Stimulated activated naive CD8-positive, alpha-beta T cell treated with anti-CD3 and anti-CD28 coated beads, Interleukin-15, amount 100 ng/mL, for 72 hours (primary cell): ENCODE data around the gene ARHGEF19.
A peak's percentile ranks its signal among the peaks of the same experiment; 100 is the strongest.
"Not testable (repeated sequence)": the region's sequence is repeated elsewhere in the genome, so short reads cannot be mapped to it uniquely, and the experiment has no call there.

Experiments used
- ATAC-seq: fragments of 150-1000 bp; cut with Tn5 transposase; 2 replicates; pipeline ENCODE4 v1.10.0; 2021; ENCODE audit warnings: mild to moderate bottlenecking, moderate library complexity
- DNase-seq, 2 donors: peaks; one replicate each; pipeline ENCODE4 v3.0.0; 2021 to 2022
- H3K27ac Mint-ChIP-seq, 2 donors: one replicate each; pipeline ENCODE4 v1.8.0; 2022; ENCODE audit warnings: mild to moderate bottlenecking in 2 of 2, mixed read lengths in 2 of 2, moderate library complexity in 2 of 2
- H3K27me3 Mint-ChIP-seq: one replicate; pipeline ENCODE4 v1.8.0; 2022; ENCODE audit warnings: mixed read lengths
- H3K4me1 Mint-ChIP-seq: one replicate; pipeline ENCODE4 v1.8.0; 2022; ENCODE audit warnings: mild to moderate bottlenecking, mixed read lengths
- H3K4me3 Mint-ChIP-seq, 2 donors: one replicate each; pipeline ENCODE4 v1.8.0; 2022; ENCODE audit warnings: mild to moderate bottlenecking in 2 of 2, mixed read lengths in 2 of 2, moderate library complexity in 1 of 2
- H3K9me3 Mint-ChIP-seq, 2 donors: one replicate each; pipeline ENCODE4 v1.8.0; 2022; ENCODE audit warnings: mixed read lengths in 2 of 2

The ARHGEF19 gene

DNA sequence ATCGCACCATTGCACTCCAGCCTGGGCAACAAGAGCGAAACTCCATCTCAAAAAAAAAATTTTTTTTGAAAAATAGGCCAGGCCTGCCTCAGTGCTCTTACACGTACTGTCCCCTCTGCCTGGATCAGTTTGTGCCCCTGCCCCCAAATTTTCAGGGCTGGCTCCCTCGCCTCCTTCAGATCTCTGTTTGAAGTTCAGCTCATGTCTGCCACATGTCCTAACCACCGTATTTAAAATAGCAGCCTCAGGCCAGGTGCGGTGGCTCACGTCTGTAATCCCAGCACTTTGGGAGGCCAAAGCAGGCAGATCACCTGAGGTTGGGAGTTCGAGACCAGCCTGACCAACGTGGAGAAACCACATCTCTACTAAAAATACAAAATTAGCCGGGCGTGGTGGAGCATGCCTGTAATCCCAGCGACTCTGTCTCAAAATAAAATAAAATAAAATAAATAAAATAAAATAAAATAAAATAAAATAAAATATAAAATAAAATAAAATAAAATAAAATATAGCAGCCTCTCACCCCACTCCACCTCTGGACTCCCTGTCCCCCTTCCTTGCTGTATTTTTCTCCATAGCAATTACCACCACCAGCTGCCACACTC, 48.7 kb downstream of the ARHGEF19 start:
- not testable (repeated sequence) for H3K9me3 Mint-ChIP-seq, DNase-seq, ATAC-seq, H3K27ac Mint-ChIP-seq
- Mint-ChIP-seq H3K4me1 (peaks cover 72% of the 10 kb centered on the region), H3K4me3 (peak overlapping the region; percentile 44 to 60), H3K27me3 (peaks cover 51% of the 10 kb centered on the region)

DNA sequence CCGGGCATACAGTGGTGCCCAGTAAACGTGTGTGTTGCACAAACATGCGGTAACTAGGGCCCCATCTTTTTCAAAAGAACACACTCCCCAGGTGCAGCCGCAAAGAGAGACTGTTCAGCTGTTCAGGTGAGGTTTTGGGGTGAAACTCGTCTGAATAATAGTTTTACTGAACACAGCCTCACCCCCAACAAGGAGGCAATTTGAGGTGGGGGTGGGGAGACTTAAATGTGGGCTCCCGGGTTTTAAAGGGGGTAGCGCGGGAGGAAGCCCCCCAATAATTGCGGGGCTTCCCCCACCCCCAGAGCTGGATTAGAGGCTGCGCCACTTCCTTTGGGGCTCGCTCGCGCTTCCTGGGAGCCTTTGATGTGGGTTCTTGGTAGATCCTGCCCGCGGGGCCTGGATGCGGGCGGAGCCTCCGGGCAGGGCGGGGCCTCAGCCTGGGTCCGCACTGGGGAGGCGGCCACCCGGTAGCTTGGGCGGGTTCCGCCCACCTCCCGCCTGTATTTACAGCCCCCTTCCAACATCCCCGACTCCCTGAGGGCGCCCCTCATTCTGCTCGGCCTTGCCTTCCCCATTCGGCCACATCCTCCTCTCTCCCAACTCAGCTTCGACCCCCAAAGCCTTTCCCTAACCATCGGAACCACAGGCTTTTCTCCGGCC, 50.2 kb downstream of the ARHGEF19 start:
- Mint-ChIP-seq H3K27me3 (peaks cover 49% of the 10 kb centered on the region), H3K4me1 (peaks cover 76% of the 10 kb centered on the region), H3K4me3 (peak overlapping the region; percentile 84 to 90), H3K9me3 (no peaks in the 10 kb centered on the region), H3K27ac (peak overlapping the region in 1 of 2 donors; percentile 54)
- ATAC-seq = peak; percentile 50
- DNase-seq = peak in 1 of 2 donors; percentile 36

DNA sequence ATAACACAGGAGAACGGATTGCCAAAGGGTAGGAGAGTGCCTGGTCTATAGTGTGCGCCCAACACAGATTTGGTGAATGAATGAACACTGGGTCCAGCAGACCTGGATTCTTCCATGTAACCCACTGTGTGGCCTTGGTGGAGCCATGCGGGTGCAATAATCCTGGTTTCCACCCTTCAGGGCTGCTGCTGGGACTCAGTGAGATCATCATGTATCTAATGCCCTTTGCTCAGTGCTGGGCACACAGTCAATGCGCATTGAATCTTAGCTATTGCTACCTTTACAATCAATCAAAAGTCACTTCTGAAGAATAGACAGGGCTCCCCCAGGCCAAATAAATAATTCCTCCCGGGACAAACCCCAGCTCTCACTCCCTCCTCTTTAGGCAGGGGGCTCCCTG, 50.7 kb downstream of the ARHGEF19 start:
- Mint-ChIP-seq H3K27ac (no peak overlapping the region), H3K27me3 (peaks cover 48% of the 10 kb centered on the region), H3K4me1 (peaks cover 77% of the 10 kb centered on the region), H3K4me3 (peak overlapping the region in 1 of 2 donors; percentile 90), H3K9me3 (no peaks in the 10 kb centered on the region)
- no peak for ATAC-seq
- DNase-seq = no peak

DNA sequence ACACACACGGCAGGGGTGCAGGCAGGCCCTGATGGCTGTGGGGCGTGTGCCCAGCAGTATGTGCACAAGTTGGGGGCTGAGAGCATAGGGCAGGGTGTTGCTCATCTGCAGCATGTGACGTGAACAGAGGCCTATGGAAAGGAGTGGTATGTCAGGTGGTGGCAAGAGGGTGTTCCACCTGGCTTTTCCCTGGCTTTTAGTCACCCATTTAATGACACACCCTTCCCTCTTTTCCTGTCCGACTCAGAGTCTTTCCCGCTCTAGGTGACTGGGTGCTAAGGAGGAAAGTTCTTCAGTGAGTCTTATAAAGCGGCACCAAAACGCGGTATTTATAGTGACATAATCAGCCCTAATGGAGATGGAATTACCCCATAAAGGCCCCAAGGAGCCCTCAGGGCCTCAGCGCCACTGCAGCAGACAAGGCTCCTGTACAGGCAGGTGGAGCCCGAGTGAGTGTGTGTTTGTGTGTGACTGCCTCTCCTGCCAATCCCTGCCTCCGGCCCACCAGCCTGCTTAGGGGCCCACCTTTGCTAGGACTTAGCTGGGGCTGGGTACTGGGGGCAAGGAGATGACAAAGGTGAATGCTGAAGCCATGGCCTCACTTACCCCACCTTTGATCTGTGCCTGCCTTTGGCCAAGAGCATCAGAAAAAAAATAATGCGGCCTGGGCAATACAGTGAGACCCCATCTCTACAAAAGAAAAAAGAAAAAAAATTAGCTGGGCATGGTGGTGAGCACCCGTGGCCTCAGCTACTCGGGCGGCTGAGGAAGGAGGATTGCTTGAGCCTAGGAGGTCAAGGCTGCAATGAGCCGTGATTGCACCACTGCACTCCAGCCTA, 53.2 kb downstream of the ARHGEF19 start:
- no peaks in the 10 kb centered on the region for H3K9me3 Mint-ChIP-seq
- no peak for ATAC-seq
- DNase-seq = no peak
- no peak overlapping the region for H3K4me3 Mint-ChIP-seq
- peaks cover 44% of the 10 kb centered on the region for H3K27me3 Mint-ChIP-seq
- H3K27ac Mint-ChIP-seq = no peak overlapping the region
- H3K4me1 Mint-ChIP-seq = peaks cover 79% of the 10 kb centered on the region

- peak; percentile 30 to 42 for DNase-seq
- Mint-ChIP-seq H3K9me3 (no peaks in the 10 kb centered on the region), H3K4me3 (no peak overlapping the region), H3K27me3 (peaks cover 47% of the 10 kb centered on the region), H3K4me1 (peaks cover 79% of the 10 kb centered on the region), H3K27ac (no peak overlapping the region)
- peak; percentile 76 for ATAC-seq
These were observed 54.4 kb downstream of the ARHGEF19 start for GRCh38 chr1:16158025-16158424.

- DNase-seq = no peak
- Mint-ChIP-seq H3K9me3 (no peaks in the 10 kb centered on the region), H3K4me1 (peaks cover 73% of the 10 kb centered on the region), H3K4me3 (no peak overlapping the region), H3K27me3 (peaks cover 54% of the 10 kb centered on the region), H3K27ac (no peak overlapping the region)
- no peak for ATAC-seq
These were observed 55.5 kb downstream of the ARHGEF19 start for GRCh38 chr1:16156848-16157495.

DNA sequence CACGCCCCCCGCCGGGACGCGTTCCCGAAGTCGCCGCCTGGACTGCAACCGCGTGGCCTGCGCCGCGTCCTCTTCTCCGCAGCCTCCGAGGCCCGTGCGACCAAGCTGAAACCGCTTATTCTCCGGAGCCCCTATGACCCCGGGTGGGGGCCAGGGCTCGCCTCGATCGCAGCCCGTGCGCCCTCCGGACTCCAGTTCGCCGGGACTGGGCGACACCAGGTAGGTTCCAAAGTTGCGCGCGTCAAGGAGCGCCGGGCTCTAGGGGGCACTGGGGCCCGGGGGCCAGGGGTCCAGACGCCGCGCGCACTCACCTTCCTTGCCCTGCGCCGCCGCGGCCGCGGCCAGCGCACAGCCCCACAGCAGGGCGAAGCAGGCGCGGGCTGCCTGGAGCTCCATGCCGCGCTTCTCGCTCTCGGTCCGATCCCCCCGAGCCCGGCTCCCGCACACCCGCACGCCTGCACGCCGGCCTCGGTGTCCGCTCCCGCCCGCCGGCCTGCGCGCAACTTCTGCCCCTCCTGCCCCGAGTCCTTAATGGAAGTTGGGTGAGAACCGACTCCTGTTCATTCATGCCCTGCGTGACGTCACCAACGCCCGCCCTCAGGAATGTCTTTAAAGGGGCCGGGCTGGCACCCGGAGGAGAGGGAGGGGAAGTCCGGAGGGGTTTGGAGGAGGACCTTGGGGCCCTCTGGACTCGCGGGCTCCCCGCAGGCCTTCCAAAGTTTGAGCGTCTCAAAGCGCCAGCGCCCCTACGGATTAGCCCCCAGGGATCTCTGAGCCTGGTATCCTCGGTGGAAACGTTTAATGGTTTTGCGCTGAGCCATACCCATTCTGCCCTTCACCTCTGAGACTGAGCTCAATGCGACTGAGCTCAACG, 56.7 kb downstream of the ARHGEF19 start, which contains the start of gene EPHA2:
Gene EPHA2, minus strand, starts transcription at position 533 of the 874 bp plus-strand sequence. Its CDS starts 137 bp downstream, at position 396.
- ATAC-seq = no peak
- Mint-ChIP-seq H3K4me1 (peaks cover 74% of the 10 kb centered on the region), H3K27ac (peak within 1 kb of the TSS in 1 of 2 donors; percentile 19), H3K9me3 (no peaks in the 10 kb centered on the region), H3K27me3 (peaks cover 56% of the 10 kb centered on the region), H3K4me3 (peak within 1 kb of the TSS; percentile 68 to 79)
- DNase-seq = no peak

GRCh38 chr1:16153999-16154673, 58.3 kb downstream of the ARHGEF19 start:
- Mint-ChIP-seq H3K4me3 (peak overlapping the region; percentile 68 to 79), H3K9me3 (no peaks in the 10 kb centered on the region), H3K4me1 (peaks cover 76% of the 10 kb centered on the region), H3K27me3 (peaks cover 60% of the 10 kb centered on the region), H3K27ac (no peak overlapping the region)
- DNase-seq (no peak), ATAC-seq (no peak)

DNA sequence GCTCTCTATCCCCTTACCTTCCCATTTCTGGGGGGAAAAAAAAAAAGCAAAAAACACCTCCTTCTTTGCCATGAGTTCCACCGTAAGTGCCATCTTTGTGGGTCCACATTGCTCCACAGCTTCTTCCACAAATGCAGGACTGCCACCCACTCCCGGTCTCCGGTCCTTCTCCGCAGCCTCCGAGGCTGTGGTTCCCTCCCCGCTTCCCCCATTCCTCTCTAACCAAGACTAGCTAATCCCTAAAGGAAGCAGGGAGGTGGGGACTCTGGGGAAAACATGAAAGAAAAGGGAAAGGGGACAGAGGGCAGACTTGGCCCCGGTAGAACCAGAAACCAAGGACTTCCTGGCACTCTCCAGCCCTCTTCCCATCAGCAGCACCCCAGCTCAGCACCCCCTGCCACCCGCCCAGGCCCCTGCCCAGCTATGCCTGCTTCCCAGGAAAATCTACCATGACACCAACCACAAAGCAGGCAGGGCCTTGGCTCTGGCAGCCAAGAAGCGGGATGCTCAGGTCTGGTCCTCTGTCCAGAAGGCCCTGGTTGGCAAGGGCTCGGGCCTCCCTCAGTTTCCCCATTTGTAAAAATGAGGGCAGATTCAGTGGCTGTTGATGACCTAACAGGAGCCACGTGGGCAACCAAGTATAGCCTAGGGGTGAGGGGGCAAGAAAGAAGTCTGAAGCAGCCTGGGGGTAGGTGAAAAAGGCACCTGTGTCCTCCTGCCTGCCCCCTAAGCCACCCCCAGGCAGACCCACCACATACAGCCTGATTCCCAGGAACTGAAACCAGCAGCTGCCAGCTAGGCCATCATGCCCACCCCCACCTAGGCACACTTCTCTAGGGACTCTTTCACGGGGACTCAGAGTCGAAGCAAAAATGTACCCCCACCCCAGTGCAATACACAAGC, 59.1 kb downstream of the ARHGEF19 start:
- ATAC-seq = no peak
- DNase-seq = no peak
- Mint-ChIP-seq H3K4me1 (peaks cover 68% of the 10 kb centered on the region), H3K4me3 (peak overlapping the region in 1 of 2 donors; percentile 14), H3K27me3 (peaks cover 67% of the 10 kb centered on the region), H3K9me3 (no peaks in the 10 kb centered on the region), H3K27ac (no peak overlapping the region)

DNA sequence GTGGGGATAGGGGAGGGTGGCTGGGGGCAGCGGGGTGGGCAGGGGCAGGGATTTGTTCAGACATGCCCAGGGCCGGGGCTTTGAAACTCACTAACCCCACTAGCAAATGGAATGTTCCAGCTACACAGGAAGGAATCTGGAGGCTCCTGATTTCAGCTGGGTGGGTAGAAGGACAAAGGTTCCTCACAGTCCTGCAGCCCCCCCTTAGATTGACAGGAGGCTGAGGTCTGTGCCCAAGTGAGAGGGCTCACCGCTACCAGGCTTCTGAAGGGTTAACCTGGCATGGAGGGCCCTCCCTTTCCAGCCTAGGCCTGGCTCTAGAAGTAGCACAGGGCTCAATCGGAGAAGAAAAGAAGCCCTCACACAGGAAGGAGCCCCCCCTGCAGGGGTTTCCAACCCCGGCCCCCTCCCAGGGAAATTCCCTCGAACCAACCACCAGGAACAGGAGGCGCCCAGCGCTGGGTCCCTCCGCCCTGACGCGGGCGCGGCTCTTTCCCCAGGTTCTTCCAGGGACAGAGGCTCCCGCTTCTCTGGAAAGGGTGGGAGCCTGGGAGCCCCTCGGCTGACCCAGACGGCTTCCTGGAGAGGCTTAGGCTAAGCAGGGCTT, 59.9 kb downstream of the ARHGEF19 start:
- Mint-ChIP-seq H3K27me3 (peaks cover 72% of the 10 kb centered on the region), H3K9me3 (no peaks in the 10 kb centered on the region), H3K4me1 (peaks cover 61% of the 10 kb centered on the region), H3K4me3 (no peak overlapping the region), H3K27ac (no peak overlapping the region)
- DNase-seq (no peak), ATAC-seq (no peak)

DNA sequence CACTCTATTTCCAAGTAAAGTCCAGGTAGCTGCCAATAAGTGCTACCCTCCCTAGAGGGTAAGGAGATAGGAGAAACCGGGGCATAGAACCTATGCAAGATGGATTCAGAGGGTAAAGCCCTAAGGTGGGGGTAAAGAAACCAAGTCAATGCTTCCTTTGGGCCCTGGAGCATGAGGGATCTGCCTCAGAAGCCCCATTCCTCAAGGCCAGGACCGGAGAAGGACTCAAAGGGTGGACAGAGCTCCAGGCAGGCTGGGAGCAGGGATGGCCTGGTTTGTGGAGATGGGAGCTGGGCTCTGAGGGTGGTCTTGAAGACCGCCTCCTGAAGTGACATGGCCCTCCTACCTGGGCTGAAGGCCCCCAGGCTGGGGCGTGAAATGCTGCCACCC, 60.5 kb downstream of the ARHGEF19 start:
- H3K27me3 Mint-ChIP-seq = peaks cover 72% of the 10 kb centered on the region
- DNase-seq (no peak), ATAC-seq (no peak)
- H3K27ac Mint-ChIP-seq = peak overlapping the region; percentile 63 to 76
- no peaks in the 10 kb centered on the region for H3K9me3 Mint-ChIP-seq
- H3K4me3 Mint-ChIP-seq = no peak overlapping the region
- H3K4me1 Mint-ChIP-seq = peaks cover 55% of the 10 kb centered on the region

DNA sequence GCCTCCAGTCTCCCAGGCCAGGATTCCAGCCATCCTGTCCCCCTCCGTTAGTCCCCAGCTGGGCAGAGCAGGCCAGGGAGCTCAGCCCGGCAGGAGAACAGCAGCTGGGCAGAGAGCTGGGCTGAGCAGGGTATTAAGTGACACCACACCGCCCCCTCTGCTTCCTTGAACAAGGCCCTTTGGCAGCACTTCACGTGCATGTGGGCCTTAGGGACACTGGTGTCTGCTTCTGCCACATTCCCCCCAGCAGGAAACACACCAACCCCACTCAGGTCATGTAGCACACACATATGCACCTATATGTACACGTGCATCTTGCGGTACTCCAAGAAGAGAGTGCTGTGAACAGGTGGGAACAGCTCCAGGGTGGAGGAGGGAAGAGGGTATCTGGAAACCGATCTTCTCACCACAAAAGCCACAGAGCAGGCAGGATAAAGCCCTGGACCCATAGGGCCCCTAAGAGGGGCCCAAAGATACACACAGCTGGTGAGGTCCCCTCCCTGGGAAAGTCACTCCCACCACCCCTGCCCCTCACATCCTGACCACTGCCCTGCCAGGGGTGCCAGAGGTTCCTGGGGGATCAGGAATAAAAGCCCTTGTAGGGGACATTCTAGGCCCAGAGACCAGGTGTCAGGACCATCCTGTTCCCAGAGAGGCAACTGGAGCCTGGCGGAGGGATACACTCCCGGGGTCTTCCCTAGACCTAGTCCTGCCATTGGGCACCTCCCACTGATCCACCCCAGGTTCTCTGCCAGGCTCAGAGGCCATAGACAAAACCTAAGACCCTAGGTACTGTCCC, 61.1 kb downstream of the ARHGEF19 start:
- peaks cover 52% of the 10 kb centered on the region for H3K4me1 Mint-ChIP-seq
- peaks cover 72% of the 10 kb centered on the region for H3K27me3 Mint-ChIP-seq
- no peaks in the 10 kb centered on the region for H3K9me3 Mint-ChIP-seq
- peak overlapping the region in 1 of 2 donors; percentile 76 for H3K27ac Mint-ChIP-seq
- no peak for DNase-seq
- no peak overlapping the region for H3K4me3 Mint-ChIP-seq
- ATAC-seq = no peak
